ENCODE results near the gene PERCC1. TPM values are rescaled to one million over a fixed set of nuclear protein-coding genes. Genes with fewer than 3 reads are reported as not detected.

Gene PERCC1
- total RNA-seq, 3 donors from 2014 or later, result 0.22 to 0.29 TPM; not detected in 1

GRCh38 chr16:1398826-1399581 is 31.9 kb upstream of the PERCC1 start:
- DNase-seq (no peak), ATAC-seq (no peak)
- Mint-ChIP-seq H3K27me3 (ENCODE audit: low read depth) (no peaks in the 10 kb centered on the region), H3K9me3 (no peaks in the 10 kb centered on the region), H3K4me3 (no peak overlapping the region), H3K4me1 (ENCODE audit: low read depth) (no peaks in the 10 kb centered on the region), H3K36me3 (ENCODE audit: insufficient read depth) (peaks cover 16% of the 10 kb centered on the region)

- Mint-ChIP-seq H3K27me3 (ENCODE audit: low read depth) (no peaks in the 10 kb centered on the region), H3K4me1 (ENCODE audit: low read depth) (no peaks in the 10 kb centered on the region), H3K9me3 (no peaks in the 10 kb centered on the region), H3K36me3 (ENCODE audit: insufficient read depth) (peaks cover 16% of the 10 kb centered on the region), H3K4me3 (no peak overlapping the region)
- no peak for DNase-seq
- no peak for ATAC-seq
Measured at GRCh38 chr16:1401061-1401757, 29.7 kb upstream of the PERCC1 start.

GRCh38 chr16:1401758-1402154 is 29.1 kb upstream of the PERCC1 start:
- no peak overlapping the region for H3K4me3 Mint-ChIP-seq
- no peak for DNase-seq
- no peak for ATAC-seq
- H3K27me3 Mint-ChIP-seq (ENCODE audit: low read depth), result no peaks in the 10 kb centered on the region
- H3K36me3 Mint-ChIP-seq (ENCODE audit: insufficient read depth), result peaks cover 16% of the 10 kb centered on the region
- H3K4me1 Mint-ChIP-seq (ENCODE audit: low read depth), result no peaks in the 10 kb centered on the region
- no peaks in the 10 kb centered on the region for H3K9me3 Mint-ChIP-seq

GRCh38 chr16:1403036-1403435 is 27.8 kb upstream of the PERCC1 start:
- H3K27me3 Mint-ChIP-seq (ENCODE audit: low read depth), result no peaks in the 10 kb centered on the region
- no peaks in the 10 kb centered on the region for H3K9me3 Mint-ChIP-seq
- H3K4me1 Mint-ChIP-seq (ENCODE audit: low read depth), result peaks cover 7% of the 10 kb centered on the region
- DNase-seq (no peak), ATAC-seq (no peak)
- H3K4me3 Mint-ChIP-seq, result no peak overlapping the region
- H3K36me3 Mint-ChIP-seq (ENCODE audit: insufficient read depth), result peaks cover 16% of the 10 kb centered on the region

GRCh38 chr16:1403733-1404132 is 27.1 kb upstream of the PERCC1 start:
- H3K4me1 Mint-ChIP-seq (ENCODE audit: low read depth), result peaks cover 11% of the 10 kb centered on the region
- ATAC-seq (no peak), DNase-seq (no peak)
- H3K36me3 Mint-ChIP-seq (ENCODE audit: insufficient read depth), result peaks cover 13% of the 10 kb centered on the region
- no peak overlapping the region for H3K4me3 Mint-ChIP-seq
- H3K27me3 Mint-ChIP-seq (ENCODE audit: low read depth), result no peaks in the 10 kb centered on the region
- no peaks in the 10 kb centered on the region for H3K9me3 Mint-ChIP-seq

GRCh38 chr16:1407753-1408152 is 23.1 kb upstream of the PERCC1 start:
- Mint-ChIP-seq H3K36me3 (ENCODE audit: insufficient read depth) (peaks cover 4% of the 10 kb centered on the region), H3K9me3 (no peaks in the 10 kb centered on the region), H3K4me1 (ENCODE audit: low read depth) (peaks cover 19% of the 10 kb centered on the region), H3K4me3 (peak overlapping the region; percentile 59), H3K27me3 (ENCODE audit: low read depth) (no peaks in the 10 kb centered on the region)
- DNase-seq (no peak), ATAC-seq (no peak)

- H3K36me3 Mint-ChIP-seq (ENCODE audit: insufficient read depth), result peaks cover 3% of the 10 kb centered on the region
- no peaks in the 10 kb centered on the region for H3K9me3 Mint-ChIP-seq
- H3K4me3 Mint-ChIP-seq, result peak overlapping the region; percentile 74
- H3K4me1 Mint-ChIP-seq (ENCODE audit: low read depth), result peaks cover 19% of the 10 kb centered on the region
- H3K27me3 Mint-ChIP-seq (ENCODE audit: low read depth), result no peaks in the 10 kb centered on the region
- ATAC-seq (peak; percentile 94 to 97), DNase-seq (peak; percentile 97)
Measured at GRCh38 chr16:1408171-1408837, 22.6 kb upstream of the PERCC1 start.

GRCh38 chr16:1412847-1413246 is 18.0 kb upstream of the PERCC1 start:
- Mint-ChIP-seq H3K4me1 (ENCODE audit: low read depth) (peaks cover 17% of the 10 kb centered on the region), H3K9me3 (no peaks in the 10 kb centered on the region), H3K27me3 (ENCODE audit: low read depth) (no peaks in the 10 kb centered on the region), H3K36me3 (ENCODE audit: insufficient read depth) (peaks cover 3% of the 10 kb centered on the region), H3K4me3 (peak overlapping the region; percentile 47)
- ATAC-seq (no peak), DNase-seq (no peak)

GRCh38 chr16:1413684-1414531 is 17.0 kb upstream of the PERCC1 start:
- Mint-ChIP-seq H3K9me3 (no peaks in the 10 kb centered on the region), H3K4me1 (ENCODE audit: low read depth) (peaks cover 19% of the 10 kb centered on the region), H3K27me3 (ENCODE audit: low read depth) (no peaks in the 10 kb centered on the region), H3K36me3 (ENCODE audit: insufficient read depth) (peaks cover 3% of the 10 kb centered on the region), H3K4me3 (peak overlapping the region; percentile 82)
- peak; percentile 62 to 63 for ATAC-seq
- peak; percentile 52 for DNase-seq

GRCh38 chr16:1414532-1415260 is 16.2 kb upstream of the PERCC1 start, which contains the start of gene UNKL:
Gene UNKL, minus strand, starts transcription at chr16:1414704. Its CDS starts 13 bp downstream, at chr16:1414691.
- Mint-ChIP-seq H3K36me3 (ENCODE audit: insufficient read depth) (peaks cover 3% of the 10 kb centered on the region), H3K4me1 (ENCODE audit: low read depth) (peaks cover 16% of the 10 kb centered on the region), H3K9me3 (no peaks in the 10 kb centered on the region), H3K4me3 (peak within 1 kb of the TSS; percentile 82), H3K27me3 (ENCODE audit: low read depth) (no peaks in the 10 kb centered on the region)
- ATAC-seq, result peak; percentile 76 to 81
- DNase-seq, result peak; percentile 81

GRCh38 chr16:1416521-1416941 is 14.3 kb upstream of the PERCC1 start:
- DNase-seq (no peak), ATAC-seq (no peak)
- H3K4me1 Mint-ChIP-seq (ENCODE audit: low read depth), result peaks cover 20% of the 10 kb centered on the region
- peak overlapping the region; percentile 8 for H3K4me3 Mint-ChIP-seq
- no peaks in the 10 kb centered on the region for H3K9me3 Mint-ChIP-seq
- peaks cover 2% of the 10 kb centered on the region for H3K36me3 Mint-ChIP-seq (ENCODE audit: insufficient read depth)
- H3K27me3 Mint-ChIP-seq (ENCODE audit: low read depth), result no peaks in the 10 kb centered on the region

GRCh38 chr16:1420111-1420539 is 10.8 kb upstream of the PERCC1 start:
- Mint-ChIP-seq H3K4me3 (peak overlapping the region; percentile 82), H3K9me3 (no peaks in the 10 kb centered on the region), H3K27me3 (ENCODE audit: low read depth) (no peaks in the 10 kb centered on the region), H3K36me3 (ENCODE audit: insufficient read depth) (peaks cover 2% of the 10 kb centered on the region), H3K4me1 (ENCODE audit: low read depth) (peaks cover 21% of the 10 kb centered on the region)
- DNase-seq (no peak), ATAC-seq (peak in 1 of 2 donors; percentile 0)

- DNase-seq (no peak), ATAC-seq (no peak)
- H3K9me3 Mint-ChIP-seq, result no peaks in the 10 kb centered on the region
- peaks cover 19% of the 10 kb centered on the region for H3K4me1 Mint-ChIP-seq (ENCODE audit: low read depth)
- no peaks in the 10 kb centered on the region for H3K27me3 Mint-ChIP-seq (ENCODE audit: low read depth)
- peak overlapping the region; percentile 46 for H3K4me3 Mint-ChIP-seq
- H3K36me3 Mint-ChIP-seq (ENCODE audit: insufficient read depth), result peaks cover 2% of the 10 kb centered on the region
Measured at GRCh38 chr16:1422076-1422475, 8.8 kb upstream of the PERCC1 start.

All from activated T-cell treated with anti-CD3 and anti-CD28 coated beads, Interleukin-2, amount 50 U/mL, for 4 hours (primary cell).